IgD-negative memory B cell (primary cell): ENCODE data around the gene TMEM63A. TPM values are rescaled to one million over a fixed set of nuclear protein-coding genes. Genes with fewer than 3 reads are reported as not detected.

ENCODE experiments used
- H3K27ac Mint-ChIP-seq, 3 donors: one replicate each; pipeline ENCODE4 v1.8.0; 2020 to 2022; ENCODE audit warnings: mild to moderate bottlenecking in 3 of 3, mixed read lengths in 3 of 3, moderate library complexity in 1 of 3
- H3K27me3 Mint-ChIP-seq: one replicate; pipeline ENCODE4 v1.8.0; 2021; ENCODE audit warnings: mixed read lengths
- H3K36me3 Mint-ChIP-seq: one replicate; pipeline ENCODE4 v1.8.0; 2020; ENCODE audit warnings: mild to moderate bottlenecking, mixed read lengths
- H3K4me1 Mint-ChIP-seq, 3 donors: one replicate each; pipeline ENCODE4 v1.8.0; 2020 to 2022; ENCODE audit warnings: mixed read lengths in 3 of 3, mild to moderate bottlenecking in 1 of 3
- H3K4me3 Mint-ChIP-seq, 4 donors: one replicate each; pipeline ENCODE4 v1.8.0; 2020 to 2022; ENCODE audit warnings: mild to moderate bottlenecking in 4 of 4, mixed read lengths in 4 of 4, moderate library complexity in 3 of 4
- H3K9me3 Mint-ChIP-seq, 3 donors: one replicate each; pipeline ENCODE4 v1.8.0; 2020 to 2021; ENCODE audit warnings: mixed read lengths in 3 of 3, mild to moderate bottlenecking in 1 of 3
- polyA plus RNA-seq: library from polyadenylated mRNA; unstranded; fragments of 300-500 nt; fragmentation: Illumina TruSeq; gene quantifications from one replicate; pipeline ENCODE4 v1.2.3, GENCODE V29; 2021

Gene TMEM63A
- polyA plus RNA-seq, 1 donor from 2014 or later = 32.1 TPM

DNA sequence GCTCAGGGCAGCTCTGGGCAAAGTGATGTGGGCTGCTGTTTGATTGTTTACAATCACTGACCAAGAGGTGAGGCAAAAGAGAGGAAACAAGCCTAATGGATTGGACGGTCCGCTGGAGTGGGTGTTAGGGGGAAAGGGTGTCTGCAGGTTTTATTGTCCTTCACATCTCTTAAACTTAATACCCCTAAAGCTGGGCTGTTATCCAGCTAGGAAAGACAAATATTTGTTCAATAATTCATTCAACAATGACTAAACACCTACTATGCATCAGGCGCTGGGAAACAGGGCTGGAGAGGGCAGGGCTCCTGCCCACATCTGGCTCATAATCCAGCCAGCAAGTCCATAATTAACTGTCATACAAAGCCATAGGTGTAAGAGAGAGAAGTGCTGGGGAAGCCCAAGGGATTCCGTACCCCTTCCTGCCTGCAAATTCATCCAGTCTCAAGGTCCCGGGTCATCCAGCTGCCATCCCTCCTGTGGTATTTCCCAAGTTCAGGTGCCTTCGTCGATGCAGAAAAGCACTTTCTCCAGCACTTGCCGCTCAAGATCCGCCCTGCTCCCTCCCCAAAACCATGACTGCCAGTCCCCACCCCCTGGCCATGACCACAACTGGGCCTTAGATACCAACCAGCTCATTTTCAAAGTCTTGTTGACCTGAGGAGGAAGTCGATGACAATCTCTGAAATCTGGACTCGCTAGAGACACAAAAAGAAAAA is 10.7 kb downstream of the TMEM63A start:
- no peak overlapping the region for H3K4me3 Mint-ChIP-seq
- H3K4me1 Mint-ChIP-seq = peaks cover 4 to 11% (median 4%) of the 10 kb centered on the region in 3 donors
- no peaks in the 10 kb centered on the region for H3K27me3 Mint-ChIP-seq
- H3K27ac Mint-ChIP-seq = peak overlapping the region in 2 of 3 donors; percentile 14 to 55
- no peaks in the 10 kb centered on the region for H3K9me3 Mint-ChIP-seq
- H3K36me3 Mint-ChIP-seq = peaks cover 9% of the 10 kb centered on the region

DNA sequence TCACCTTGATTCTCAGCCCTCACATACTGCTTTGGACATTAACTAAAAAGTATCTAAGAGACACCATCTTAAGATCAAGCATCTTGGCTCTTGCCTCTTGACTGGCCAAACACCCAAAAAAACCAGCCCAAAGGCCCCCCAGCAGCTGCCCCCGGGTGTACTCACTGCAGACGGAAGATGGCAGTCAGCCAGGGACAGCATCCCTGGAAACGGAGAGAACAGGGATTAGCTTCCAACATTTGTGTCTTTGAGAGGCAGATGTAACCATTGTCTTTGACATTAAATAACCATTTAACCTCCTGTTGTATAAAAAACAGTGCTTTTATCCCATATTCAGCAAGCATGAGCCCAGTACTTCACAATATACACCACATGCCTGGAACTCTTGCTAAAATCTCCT is 11.3 kb downstream of the TMEM63A start:
- Mint-ChIP-seq H3K9me3 (no peaks in the 10 kb centered on the region), H3K27me3 (no peaks in the 10 kb centered on the region), H3K27ac (peak overlapping the region in 2 of 3 donors; percentile 14 to 67), H3K4me3 (no peak overlapping the region), H3K4me1 (peaks cover 8 to 11% (median 10%) of the 10 kb centered on the region in 3 donors), H3K36me3 (peaks cover 12% of the 10 kb centered on the region)

DNA sequence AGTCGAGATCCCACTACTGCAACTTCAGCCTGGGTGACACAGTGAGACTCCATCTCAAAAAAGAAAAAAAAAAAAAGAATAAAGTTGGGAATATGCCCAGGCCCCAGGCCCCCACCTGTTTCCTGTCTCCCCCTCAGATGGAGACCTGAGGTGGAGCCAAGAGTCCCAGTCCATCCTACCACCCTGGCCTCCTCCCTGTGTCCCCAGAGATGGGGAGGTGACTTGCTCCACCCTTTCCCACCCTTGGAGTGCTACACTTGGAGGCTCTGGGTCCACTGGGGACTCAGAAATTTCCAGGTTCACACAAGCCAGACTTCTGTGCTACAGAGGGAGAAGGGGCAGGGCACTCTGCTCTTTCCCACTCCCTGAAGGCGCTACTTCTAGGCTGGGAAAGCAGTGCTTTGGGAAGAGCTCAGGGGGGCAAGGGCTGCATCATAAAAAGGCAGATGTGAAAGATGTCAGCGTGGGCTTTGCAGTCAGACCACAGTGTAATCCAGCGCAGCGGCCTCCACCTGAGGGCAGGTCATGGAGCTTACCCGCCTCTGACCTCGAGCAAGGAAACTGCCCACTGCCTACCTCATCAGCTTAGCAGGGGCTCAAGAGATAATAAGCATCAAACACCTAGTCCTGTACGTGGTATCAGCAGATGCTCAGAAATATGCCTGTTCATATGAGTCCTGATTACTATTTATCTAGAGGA is 13.4 kb downstream of the TMEM63A start:
- H3K27ac Mint-ChIP-seq = peak overlapping the region in 1 of 3 donors; percentile 59
- no peaks in the 10 kb centered on the region for H3K9me3 Mint-ChIP-seq
- H3K4me3 Mint-ChIP-seq = peak overlapping the region in 1 of 4 donors; percentile 12
- H3K4me1 Mint-ChIP-seq = peaks cover 6 to 10% (median 9%) of the 10 kb centered on the region in 3 donors
- peaks cover 9% of the 10 kb centered on the region for H3K36me3 Mint-ChIP-seq
- no peaks in the 10 kb centered on the region for H3K27me3 Mint-ChIP-seq

DNA sequence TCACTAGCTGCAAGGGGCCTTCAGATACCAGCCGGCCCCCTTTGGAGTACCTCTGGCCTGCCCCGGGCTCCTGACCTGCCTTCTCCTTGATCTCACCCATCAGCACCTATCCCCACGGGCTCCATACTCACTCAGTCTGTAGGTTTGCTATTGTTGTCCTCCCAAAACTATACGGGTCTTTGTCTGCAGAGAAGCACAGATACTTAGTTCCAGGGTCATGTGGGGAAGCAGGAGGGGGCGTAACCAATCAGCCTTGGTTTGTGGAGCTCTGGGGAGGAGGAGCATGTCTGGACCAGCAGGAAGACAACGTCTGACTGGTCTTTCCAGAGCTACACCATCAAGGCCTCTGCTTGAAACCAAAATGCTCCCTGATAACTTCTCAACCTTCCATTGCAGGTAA is 15.2 kb downstream of the TMEM63A start:
- H3K4me1 Mint-ChIP-seq = peaks cover 6 to 10% (median 9%) of the 10 kb centered on the region in 3 donors
- H3K36me3 Mint-ChIP-seq = peaks cover 9% of the 10 kb centered on the region
- H3K9me3 Mint-ChIP-seq = no peaks in the 10 kb centered on the region
- no peaks in the 10 kb centered on the region for H3K27me3 Mint-ChIP-seq
- peak overlapping the region in 1 of 4 donors; percentile 47 for H3K4me3 Mint-ChIP-seq
- peak overlapping the region in 1 of 3 donors; percentile 92 for H3K27ac Mint-ChIP-seq

DNA sequence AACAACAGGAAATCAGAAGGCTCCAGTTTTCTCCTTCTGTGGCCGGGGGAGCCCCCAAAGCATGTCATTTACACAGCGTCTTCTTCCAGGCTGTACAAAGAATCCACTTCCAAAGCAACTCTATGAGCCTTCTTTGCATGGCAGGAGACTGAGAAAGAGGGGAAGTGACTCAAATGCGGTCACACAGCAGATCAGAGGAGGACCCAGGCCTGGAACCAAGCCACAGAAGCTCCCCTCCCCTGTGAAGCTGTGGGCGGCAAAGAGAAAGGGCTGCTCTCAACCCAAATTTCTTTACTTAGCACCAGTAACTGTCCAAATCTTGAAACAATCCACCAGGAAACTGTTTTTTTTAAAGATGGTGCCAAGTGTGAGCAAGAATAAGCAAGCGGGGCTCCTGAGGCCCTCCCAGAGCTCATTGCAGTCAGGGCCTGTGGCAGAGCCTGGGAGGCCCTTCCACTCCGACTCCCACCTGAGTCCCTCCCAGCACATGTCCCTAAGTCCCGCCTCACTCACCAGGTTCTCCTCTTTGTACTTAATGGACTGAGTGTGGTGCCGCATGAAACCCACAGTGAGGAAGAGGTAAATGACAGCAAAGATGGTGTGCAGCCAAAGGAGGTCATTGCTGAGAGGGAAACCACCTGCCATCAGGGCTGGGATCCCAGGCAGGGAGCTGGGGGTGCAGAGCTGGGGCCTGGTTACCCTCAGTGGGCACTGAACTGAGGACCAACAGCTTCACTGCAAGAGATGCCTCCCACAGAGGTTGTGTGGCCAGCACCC is 15.9 kb downstream of the TMEM63A start:
- Mint-ChIP-seq H3K36me3 (peaks cover 9% of the 10 kb centered on the region), H3K9me3 (no peaks in the 10 kb centered on the region), H3K27me3 (no peaks in the 10 kb centered on the region), H3K27ac (peak overlapping the region in 2 of 3 donors; percentile 59 to 92), H3K4me1 (peaks cover 6 to 10% (median 9%) of the 10 kb centered on the region in 3 donors), H3K4me3 (peak overlapping the region in 1 of 4 donors; percentile 47)

DNA sequence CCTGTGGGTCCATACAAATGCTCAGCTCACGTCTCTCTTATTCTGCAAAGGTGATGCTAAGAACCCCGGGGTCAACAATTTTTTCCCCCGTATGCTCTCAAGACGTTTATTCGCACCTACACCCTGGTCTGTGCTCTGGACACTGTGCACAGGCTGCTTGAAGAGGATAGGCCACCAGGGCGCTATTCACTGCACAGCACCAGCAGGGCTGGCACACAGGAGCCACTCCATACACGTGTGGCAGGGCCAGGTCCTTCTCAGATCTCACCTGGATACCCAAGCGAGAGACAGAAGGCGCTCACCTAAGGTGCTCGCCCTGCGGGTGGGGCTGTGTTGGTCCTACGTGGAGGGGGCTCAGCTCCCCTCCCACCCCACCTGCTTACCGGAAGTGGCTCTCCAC is 16.7 kb downstream of the TMEM63A start:
- Mint-ChIP-seq H3K9me3 (no peaks in the 10 kb centered on the region), H3K27me3 (no peaks in the 10 kb centered on the region), H3K36me3 (peaks cover 7% of the 10 kb centered on the region), H3K4me1 (peaks cover 6 to 10% (median 9%) of the 10 kb centered on the region in 3 donors), H3K27ac (peak overlapping the region in 1 of 3 donors; percentile 59), H3K4me3 (no peak overlapping the region)

DNA sequence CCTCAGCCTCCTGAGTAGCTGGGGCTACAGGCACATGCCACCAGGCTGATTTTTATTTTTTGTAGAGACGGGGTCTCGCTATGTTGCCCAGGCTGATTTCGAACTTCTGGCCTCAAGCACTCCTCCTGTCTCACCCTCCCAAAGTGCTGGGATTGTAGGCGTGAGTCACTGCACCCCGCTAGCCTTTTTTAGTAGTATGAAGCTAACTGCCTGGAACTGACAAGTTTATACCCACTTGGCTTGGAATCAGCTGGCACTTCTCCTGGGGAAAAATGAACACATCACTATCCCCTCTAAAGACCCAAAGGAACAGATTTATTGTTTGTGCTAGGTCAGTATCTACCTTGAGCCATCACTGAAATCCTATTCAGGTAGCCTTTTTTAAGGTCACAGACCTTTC is 19.0 kb downstream of the TMEM63A start:
- Mint-ChIP-seq H3K4me1 (peaks cover 6 to 10% (median 6%) of the 10 kb centered on the region in 3 donors), H3K27ac (no peak overlapping the region), H3K9me3 (no peaks in the 10 kb centered on the region), H3K36me3 (peaks cover 6% of the 10 kb centered on the region), H3K27me3 (no peaks in the 10 kb centered on the region), H3K4me3 (no peak overlapping the region)

DNA sequence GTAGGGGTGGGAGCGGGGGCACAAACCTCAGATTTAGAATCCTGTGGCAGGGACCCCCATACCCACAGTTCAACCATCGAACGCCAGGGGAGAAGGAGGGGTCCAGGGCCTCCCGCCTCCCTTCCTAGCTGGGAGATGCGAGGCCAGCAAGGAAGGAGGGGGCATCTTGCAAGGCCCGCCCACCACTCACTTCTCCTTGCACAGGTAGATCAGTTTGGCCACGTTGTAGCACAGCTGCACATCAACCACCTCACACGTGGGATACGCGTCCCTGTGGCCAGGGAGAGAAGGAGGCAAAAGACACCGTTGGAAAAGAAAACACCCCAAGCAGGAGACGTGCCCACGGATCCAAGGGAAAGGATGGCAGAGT is 19.6 kb downstream of the TMEM63A start:
- peak overlapping the region in 1 of 3 donors; percentile 57 for H3K27ac Mint-ChIP-seq
- peaks cover 7% of the 10 kb centered on the region for H3K36me3 Mint-ChIP-seq
- H3K9me3 Mint-ChIP-seq = no peaks in the 10 kb centered on the region
- no peak overlapping the region for H3K4me3 Mint-ChIP-seq
- H3K4me1 Mint-ChIP-seq = peaks cover 6 to 8% (median 6%) of the 10 kb centered on the region in 3 donors
- H3K27me3 Mint-ChIP-seq = no peaks in the 10 kb centered on the region

DNA sequence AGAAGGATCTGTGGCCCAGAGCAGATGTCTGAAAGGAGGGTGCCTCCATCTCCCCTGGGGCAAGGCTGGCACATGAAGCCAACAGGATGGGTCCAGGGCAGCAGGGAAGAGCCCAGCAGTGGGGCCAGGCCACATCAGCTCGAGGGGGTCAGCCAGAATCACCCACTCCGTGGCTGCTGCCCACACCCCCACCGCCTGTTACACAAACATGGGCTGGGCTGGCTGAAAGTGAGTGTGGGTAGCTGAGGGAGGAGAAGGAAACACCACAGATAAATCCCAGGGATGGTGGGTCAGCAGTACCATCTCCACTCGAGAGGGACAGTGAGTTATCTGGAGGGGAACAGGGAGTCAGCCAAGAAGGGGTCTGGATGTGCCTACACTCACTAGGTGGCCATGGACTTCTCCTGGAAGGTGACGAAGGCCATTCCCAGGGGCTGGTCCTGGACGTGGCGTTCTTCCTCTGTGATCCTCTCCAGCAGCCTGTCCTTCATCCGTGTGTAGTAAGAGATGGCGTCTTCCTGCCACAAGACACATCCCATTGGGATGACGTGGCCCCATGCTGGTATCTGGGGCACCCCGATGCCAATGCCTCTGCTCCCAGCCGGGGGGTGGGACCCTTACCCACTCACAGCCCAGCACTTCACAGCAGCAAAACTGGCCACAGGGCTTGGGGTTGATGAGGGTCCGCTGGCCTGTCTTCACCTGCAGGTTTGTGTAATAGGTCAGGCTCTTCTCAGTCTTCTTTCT is 20.2 kb downstream of the TMEM63A start:
- H3K4me3 Mint-ChIP-seq = no peak overlapping the region
- H3K36me3 Mint-ChIP-seq = peaks cover 9% of the 10 kb centered on the region
- H3K27me3 Mint-ChIP-seq = no peaks in the 10 kb centered on the region
- peak overlapping the region in 1 of 3 donors; percentile 57 for H3K27ac Mint-ChIP-seq
- no peaks in the 10 kb centered on the region for H3K9me3 Mint-ChIP-seq
- H3K4me1 Mint-ChIP-seq = peaks cover 6 to 8% (median 6%) of the 10 kb centered on the region in 3 donors

DNA sequence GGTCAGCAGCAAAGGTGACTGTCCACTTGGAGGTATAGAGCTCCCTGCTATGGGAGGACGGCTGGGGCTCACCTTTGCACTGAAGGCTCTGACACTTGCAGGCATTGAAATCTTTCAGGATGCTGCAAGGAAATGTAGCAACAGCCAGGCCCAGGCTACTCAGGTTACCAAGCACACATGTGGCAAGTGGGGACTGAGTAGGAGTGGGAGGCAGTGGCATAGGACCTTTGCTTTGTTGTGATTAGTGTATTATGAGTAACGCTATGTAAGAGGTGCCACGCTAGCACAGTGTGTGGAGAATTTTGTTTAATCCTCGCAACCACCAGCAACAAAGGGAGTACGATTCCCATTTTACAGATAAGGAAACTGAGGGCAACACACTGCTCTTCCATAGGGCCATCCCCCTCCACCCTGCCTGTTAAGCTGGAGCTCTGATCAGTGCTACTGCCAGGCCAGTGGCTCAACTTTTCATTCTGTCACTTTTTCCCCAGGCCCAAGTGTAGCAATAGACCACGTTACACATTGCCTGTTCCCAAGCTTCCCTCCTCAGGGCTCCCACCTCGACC is 21.2 kb downstream of the TMEM63A start:
- Mint-ChIP-seq H3K4me1 (peaks cover under 1 to 4% (median 2%) of the 10 kb centered on the region in 3 donors), H3K4me3 (no peak overlapping the region), H3K36me3 (peaks cover 4% of the 10 kb centered on the region), H3K9me3 (no peaks in the 10 kb centered on the region), H3K27ac (no peak overlapping the region), H3K27me3 (no peaks in the 10 kb centered on the region)

DNA sequence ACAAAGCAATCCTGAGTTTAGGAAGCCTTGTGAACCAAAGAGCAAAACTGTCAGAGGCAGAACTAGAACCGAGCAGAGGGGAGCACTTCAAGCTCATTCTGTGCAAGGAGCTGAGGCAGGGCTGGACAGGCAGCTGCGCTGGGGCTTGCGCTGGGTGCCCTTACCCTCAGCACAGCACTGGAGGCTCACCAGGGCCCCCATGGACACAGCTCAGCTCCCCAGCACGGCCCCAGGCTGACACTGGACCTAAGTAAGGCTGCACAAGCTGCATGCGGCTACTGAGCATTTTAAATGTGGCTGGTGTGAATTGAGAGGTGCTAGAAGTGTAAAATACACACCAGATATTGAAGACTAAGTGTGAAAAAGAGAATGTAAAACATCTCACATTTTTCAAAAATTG is 22.1 kb downstream of the TMEM63A start:
- Mint-ChIP-seq H3K27me3 (no peaks in the 10 kb centered on the region), H3K36me3 (peaks cover 4% of the 10 kb centered on the region), H3K27ac (no peak overlapping the region)

DNA sequence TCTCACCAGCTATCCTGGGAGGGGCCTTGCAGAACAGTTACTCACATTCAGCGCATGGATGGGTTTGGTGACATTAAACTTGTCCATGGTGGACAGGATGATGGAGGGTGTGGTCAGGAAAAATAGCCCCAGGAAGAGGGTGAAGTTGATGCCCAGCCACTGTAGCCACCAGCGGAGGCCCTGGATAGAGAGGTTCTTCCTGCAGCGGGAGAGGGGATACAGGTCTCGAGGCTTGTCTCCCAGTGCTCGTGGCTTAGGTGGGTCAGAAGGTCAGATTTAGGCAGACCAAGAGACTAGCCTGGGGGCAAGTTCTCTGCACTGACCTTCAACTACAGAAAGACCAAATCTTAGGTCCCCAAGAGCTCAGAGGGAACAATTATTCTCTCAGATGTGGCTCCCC is 23.0 kb downstream of the TMEM63A start:
- Mint-ChIP-seq H3K36me3 (peaks cover 7% of the 10 kb centered on the region), H3K9me3 (no peaks in the 10 kb centered on the region), H3K27ac (no peak overlapping the region), H3K27me3 (no peaks in the 10 kb centered on the region), H3K4me3 (no peak overlapping the region), H3K4me1 (peaks cover 2 to 5% (median 5%) of the 10 kb centered on the region in 3 donors)

More for the DNA sequence above, 22.1 kb downstream of the TMEM63A start:
- Mint-ChIP-seq H3K9me3 (no peaks in the 10 kb centered on the region), H3K4me3 (no peak overlapping the region), H3K4me1 (peaks cover 2 to 3% (median 2%) of the 10 kb centered on the region in 3 donors)

DNA sequence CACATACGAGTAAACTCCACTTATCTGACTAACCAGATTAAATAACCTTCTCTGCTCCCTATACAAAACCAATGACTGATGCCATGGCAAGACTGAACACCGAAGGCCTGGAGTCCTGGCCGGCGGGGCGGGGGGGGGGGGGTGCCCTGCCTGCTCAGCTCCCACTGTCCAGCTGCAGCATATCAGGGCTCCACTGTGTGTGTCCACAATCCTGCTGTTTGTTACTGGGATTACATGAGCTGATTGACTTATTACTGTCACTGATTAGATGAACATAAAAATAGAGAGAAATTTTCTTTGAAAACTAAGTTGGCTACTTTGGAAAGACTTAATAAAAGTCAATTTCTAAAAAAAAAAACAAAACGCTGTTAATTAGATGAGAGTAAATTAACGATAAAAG is 24.9 kb downstream of the TMEM63A start:
- Mint-ChIP-seq H3K9me3 (no peaks in the 10 kb centered on the region), H3K36me3 (peaks cover 7% of the 10 kb centered on the region), H3K4me3 (peak overlapping the region in 1 of 4 donors; percentile 26), H3K27me3 (no peaks in the 10 kb centered on the region), H3K27ac (no peak overlapping the region), H3K4me1 (peaks cover 5 to 10% (median 6%) of the 10 kb centered on the region in 3 donors)
